Panc1 (cell line): ENCODE results near the gene SHKBP1.

Experiments used
- SIN3A ChIP-seq: IDR thresholded peaks from 2 replicates; pipeline ENCODE4 v1.6.1; 2012; ENCODE audit warnings: low read depth, mild to moderate bottlenecking, low read length, moderate library complexity, borderline replicate concordance; ENCODE audit not compliant: insufficient read depth
- TF ChIP-seq, protein P1 (sequence below): fragments of 450-650 bp; IDR thresholded peaks from 2 replicates; pipeline ENCODE4 v1.5.1; 2017; ENCODE audit warnings: mild to moderate bottlenecking
- TF ChIP-seq, protein P2 (sequence below), 2 experiments: IDR thresholded peaks; 2 replicates each; pipeline ENCODE4 v1.6.1; 2011 to 2012; ENCODE audit warnings: low read depth in 2 of 2, control low read depth in 1 of 2, low read length in 1 of 2, mild to moderate bottlenecking in 1 of 2, moderate library complexity in 1 of 2; ENCODE audit not compliant: insufficient read depth in 1 of 2

DNA sequence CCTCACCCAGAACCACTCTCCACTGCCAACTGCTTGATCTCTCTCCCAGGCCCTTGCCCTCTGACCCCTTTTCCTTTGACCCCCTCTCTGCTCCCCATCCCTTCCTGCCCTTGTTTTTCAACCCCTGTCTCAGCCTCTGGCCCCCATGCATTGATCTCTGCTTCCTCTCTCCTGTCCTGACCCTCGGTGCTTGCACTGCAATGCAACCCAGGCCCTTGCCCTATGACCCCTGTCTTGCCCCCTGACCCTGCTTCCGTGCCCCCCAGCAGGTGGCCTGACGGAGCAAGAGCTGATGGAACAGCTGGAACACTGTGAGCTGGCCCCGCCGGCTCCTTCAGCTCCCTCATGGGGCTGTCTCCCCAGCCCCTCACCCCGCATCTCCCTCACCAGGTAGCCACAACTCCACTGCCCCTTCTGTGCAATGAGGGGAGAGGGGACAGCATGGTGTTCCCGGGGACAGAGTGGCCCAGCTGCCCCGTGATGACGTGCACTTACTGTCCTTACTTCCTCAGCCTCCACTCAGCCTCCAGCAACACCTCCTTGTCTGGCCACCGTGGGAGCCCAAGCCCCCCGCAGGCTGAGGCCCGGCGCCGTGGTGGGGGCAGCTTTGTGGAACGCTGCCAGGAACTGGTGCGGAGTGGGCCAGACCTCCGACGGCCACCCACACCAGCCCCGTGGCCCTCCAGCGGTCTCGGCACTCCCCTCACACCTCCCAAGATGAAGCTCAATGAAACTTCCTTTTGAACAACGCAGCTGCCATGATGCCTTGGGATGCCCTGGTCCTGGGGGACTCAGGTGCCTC lies 14.0 kb downstream of the SHKBP1 start:
- TF ChIP-seq, protein P1, sequence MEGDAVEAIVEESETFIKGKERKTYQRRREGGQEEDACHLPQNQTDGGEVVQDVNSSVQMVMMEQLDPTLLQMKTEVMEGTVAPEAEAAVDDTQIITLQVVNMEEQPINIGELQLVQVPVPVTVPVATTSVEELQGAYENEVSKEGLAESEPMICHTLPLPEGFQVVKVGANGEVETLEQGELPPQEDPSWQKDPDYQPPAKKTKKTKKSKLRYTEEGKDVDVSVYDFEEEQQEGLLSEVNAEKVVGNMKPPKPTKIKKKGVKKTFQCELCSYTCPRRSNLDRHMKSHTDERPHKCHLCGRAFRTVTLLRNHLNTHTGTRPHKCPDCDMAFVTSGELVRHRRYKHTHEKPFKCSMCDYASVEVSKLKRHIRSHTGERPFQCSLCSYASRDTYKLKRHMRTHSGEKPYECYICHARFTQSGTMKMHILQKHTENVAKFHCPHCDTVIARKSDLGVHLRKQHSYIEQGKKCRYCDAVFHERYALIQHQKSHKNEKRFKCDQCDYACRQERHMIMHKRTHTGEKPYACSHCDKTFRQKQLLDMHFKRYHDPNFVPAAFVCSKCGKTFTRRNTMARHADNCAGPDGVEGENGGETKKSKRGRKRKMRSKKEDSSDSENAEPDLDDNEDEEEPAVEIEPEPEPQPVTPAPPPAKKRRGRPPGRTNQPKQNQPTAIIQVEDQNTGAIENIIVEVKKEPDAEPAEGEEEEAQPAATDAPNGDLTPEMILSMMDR = no peak
- TF ChIP-seq SIN3A = no peak
- TF ChIP-seq, protein P2, sequence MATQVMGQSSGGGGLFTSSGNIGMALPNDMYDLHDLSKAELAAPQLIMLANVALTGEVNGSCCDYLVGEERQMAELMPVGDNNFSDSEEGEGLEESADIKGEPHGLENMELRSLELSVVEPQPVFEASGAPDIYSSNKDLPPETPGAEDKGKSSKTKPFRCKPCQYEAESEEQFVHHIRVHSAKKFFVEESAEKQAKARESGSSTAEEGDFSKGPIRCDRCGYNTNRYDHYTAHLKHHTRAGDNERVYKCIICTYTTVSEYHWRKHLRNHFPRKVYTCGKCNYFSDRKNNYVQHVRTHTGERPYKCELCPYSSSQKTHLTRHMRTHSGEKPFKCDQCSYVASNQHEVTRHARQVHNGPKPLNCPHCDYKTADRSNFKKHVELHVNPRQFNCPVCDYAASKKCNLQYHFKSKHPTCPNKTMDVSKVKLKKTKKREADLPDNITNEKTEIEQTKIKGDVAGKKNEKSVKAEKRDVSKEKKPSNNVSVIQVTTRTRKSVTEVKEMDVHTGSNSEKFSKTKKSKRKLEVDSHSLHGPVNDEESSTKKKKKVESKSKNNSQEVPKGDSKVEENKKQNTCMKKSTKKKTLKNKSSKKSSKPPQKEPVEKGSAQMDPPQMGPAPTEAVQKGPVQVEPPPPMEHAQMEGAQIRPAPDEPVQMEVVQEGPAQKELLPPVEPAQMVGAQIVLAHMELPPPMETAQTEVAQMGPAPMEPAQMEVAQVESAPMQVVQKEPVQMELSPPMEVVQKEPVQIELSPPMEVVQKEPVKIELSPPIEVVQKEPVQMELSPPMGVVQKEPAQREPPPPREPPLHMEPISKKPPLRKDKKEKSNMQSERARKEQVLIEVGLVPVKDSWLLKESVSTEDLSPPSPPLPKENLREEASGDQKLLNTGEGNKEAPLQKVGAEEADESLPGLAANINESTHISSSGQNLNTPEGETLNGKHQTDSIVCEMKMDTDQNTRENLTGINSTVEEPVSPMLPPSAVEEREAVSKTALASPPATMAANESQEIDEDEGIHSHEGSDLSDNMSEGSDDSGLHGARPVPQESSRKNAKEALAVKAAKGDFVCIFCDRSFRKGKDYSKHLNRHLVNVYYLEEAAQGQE (IDR thresholded peaks at IDR 0.05; ENCODE audit: insufficient read depth in 1 of 2, low read depth in 2 of 2, low read length in 1 of 2) = no peak
